K562 (cell line): ENCODE data around the gene NPM3. TPM values are rescaled to one million over a fixed set of nuclear protein-coding genes. Genes with fewer than 3 reads are reported as not detected.

ENCODE experiments used
- DPF2 ChIP-seq: fragments of 450-650 bp; IDR thresholded peaks from 2 replicates; pipeline ENCODE4 v1.6.1; 2016
- GATA2 ChIP-seq: sonication (generic); formaldehyde crosslinking; IDR thresholded peaks from 2 replicates; pipeline ENCODE4 v1.4.0; 2020; ENCODE audit warnings: mild to moderate bottlenecking, missing genetic modification reagents
- JUND ChIP-seq, 2 experiments: IDR thresholded peaks; 2 replicates in 1 of 2; 3 replicates in 1 of 2; pipeline ENCODE4 v1.6.1; 2011; ENCODE audit warnings: borderline replicate concordance in 2 of 2, low read depth in 2 of 2, low read length in 2 of 2, improper control_type of control experiment in 1 of 2, missing biosample characterization in 1 of 2, missing genetic modification characterization in 1 of 2, missing genetic modification reagents in 1 of 2
- L3MBTL2 ChIP-seq: fragments of 450-650 bp; IDR thresholded peaks from 2 replicates; pipeline ENCODE4 v1.6.1; 2016; ENCODE audit warnings: mild to moderate bottlenecking, moderate library complexity
- MAFG ChIP-seq: fragments of 450-650 bp; conservative IDR thresholded peaks from 2 replicates; pipeline ENCODE4 v1.6.1; 2016; ENCODE audit warnings: missing genetic modification characterization, missing compliant biosample characterization
- MCM2 ChIP-seq: fragments of 450-650 bp; IDR thresholded peaks from 2 replicates; pipeline ENCODE4 v1.6.1; 2017; ENCODE audit warnings: low read depth, mild to moderate bottlenecking
- MTA2 ChIP-seq: fragments of 450-650 bp; IDR thresholded peaks from 2 replicates; pipeline ENCODE4 v1.6.1; 2016; ENCODE audit warnings: low read depth
- NR4A1 ChIP-seq, 2 experiments: fragments of 250-450 bp in 1 of 2; fragments of 450-650 bp in 1 of 2; sonication (Bioruptor Pico) in 1 of 2; IDR thresholded peaks; 2 replicates each; pipeline versions ENCODE4 v1.4.0 to v1.6.1; 2016 to 2020; ENCODE audit warnings: mild to moderate bottlenecking in 2 of 2, missing compliant biosample characterization in 1 of 2, missing genetic modification characterization in 1 of 2, moderate library complexity in 1 of 2
- NRF1 ChIP-seq, 2 experiments: fragments of 450-650 bp; IDR thresholded peaks in 1 of 2; conservative IDR thresholded peaks in 1 of 2; 2 replicates each; pipeline ENCODE4 v1.6.1; 2014; ENCODE audit warnings: mild to moderate bottlenecking in 2 of 2
- RAD21 ChIP-seq, 2 experiments: fragments of 250-450 bp in 1 of 2; fragments of 450-650 bp in 1 of 2; sonication (Bioruptor Pico) in 1 of 2; formaldehyde crosslinking in 1 of 2; IDR thresholded peaks in 1 of 2; conservative IDR thresholded peaks in 1 of 2; 2 replicates each; pipeline versions ENCODE4 v1.4.0 to v1.8.0; 2020 to 2022; ENCODE audit warnings: mild to moderate bottlenecking in 2 of 2, moderate library complexity in 1 of 2
- RBM15 ChIP-seq: fragments of 200-400 bp; formaldehyde crosslinking; IDR thresholded peaks from 2 replicates; pipeline ENCODE4 v1.6.1; 2018; ENCODE audit warnings: mild to moderate bottlenecking, low read length, moderate library complexity; ENCODE audit not compliant: insufficient read depth
- STAT5B ChIP-seq: fragments of 250-450 bp; sonication (Bioruptor Pico); IDR thresholded peaks from 2 replicates; pipeline ENCODE4 v1.8.0; 2021; ENCODE audit warnings: mild to moderate bottlenecking, inconsistent platforms
- polyA plus RNA-seq, 8 experiments: library from polyadenylated mRNA; depleted of rRNA in 4 of 8; stranded (reverse) in 5 of 8; unstranded in 3 of 8; fragments of >200 nt; fragmentation: Nextera tagmentation in 2 of 8; fragmentation: Illumina TruSeq in 1 of 8; extraction: Ambion mirVana in 2 of 8; extraction: Trizol in 1 of 8; gene quantifications; 2 replicates each; pipeline versions ENCODE4 v1.2.1 to v1.2.3, GENCODE V29; 2011 to 2014; ENCODE audit warnings: inconsistent platforms in 1 of 8, missing spikeins in 1 of 8
- total RNA-seq, 7 experiments: library from RNA; depleted of rRNA in 6 of 7; stranded (reverse); fragments of >200 nt in 6 of 7; fragmentation: Illumina TruSeq in 2 of 7; extraction: Trizol in 2 of 7; gene quantifications; 2 replicates each; pipeline versions ENCODE4 v1.2.1 to v1.2.3, GENCODE V29; 2011 to 2021; ENCODE audit warnings: low replicate concordance in 1 of 7
- TF ChIP-seq, protein P1 (sequence below): fragments of 450-650 bp; IDR thresholded peaks from 2 replicates; pipeline ENCODE4 v1.6.1; 2018; ENCODE audit not compliant: partially characterized antibody
- TF ChIP-seq, protein P2 (sequence below): sonication (generic); formaldehyde crosslinking; IDR thresholded peaks from 2 replicates; pipeline ENCODE4 v1.8.0; 2022; ENCODE audit warnings: mild to moderate bottlenecking, missing genetic modification reagents
- TF ChIP-seq, protein P3 (sequence below), 2 experiments: fragments of 450-650 bp; conservative IDR thresholded peaks; 2 replicates each; pipeline ENCODE4 v1.6.1; 2017; ENCODE audit warnings: mild to moderate bottlenecking in 2 of 2, moderate library complexity in 2 of 2

NPM3 gene
- total and polyA plus RNA-seq, 9 of the 15 experiments (the other 6 are each of a cell fraction or from before 2014, with no cell fraction given): 15.2 to 239 (median 114) TPM

DNA sequence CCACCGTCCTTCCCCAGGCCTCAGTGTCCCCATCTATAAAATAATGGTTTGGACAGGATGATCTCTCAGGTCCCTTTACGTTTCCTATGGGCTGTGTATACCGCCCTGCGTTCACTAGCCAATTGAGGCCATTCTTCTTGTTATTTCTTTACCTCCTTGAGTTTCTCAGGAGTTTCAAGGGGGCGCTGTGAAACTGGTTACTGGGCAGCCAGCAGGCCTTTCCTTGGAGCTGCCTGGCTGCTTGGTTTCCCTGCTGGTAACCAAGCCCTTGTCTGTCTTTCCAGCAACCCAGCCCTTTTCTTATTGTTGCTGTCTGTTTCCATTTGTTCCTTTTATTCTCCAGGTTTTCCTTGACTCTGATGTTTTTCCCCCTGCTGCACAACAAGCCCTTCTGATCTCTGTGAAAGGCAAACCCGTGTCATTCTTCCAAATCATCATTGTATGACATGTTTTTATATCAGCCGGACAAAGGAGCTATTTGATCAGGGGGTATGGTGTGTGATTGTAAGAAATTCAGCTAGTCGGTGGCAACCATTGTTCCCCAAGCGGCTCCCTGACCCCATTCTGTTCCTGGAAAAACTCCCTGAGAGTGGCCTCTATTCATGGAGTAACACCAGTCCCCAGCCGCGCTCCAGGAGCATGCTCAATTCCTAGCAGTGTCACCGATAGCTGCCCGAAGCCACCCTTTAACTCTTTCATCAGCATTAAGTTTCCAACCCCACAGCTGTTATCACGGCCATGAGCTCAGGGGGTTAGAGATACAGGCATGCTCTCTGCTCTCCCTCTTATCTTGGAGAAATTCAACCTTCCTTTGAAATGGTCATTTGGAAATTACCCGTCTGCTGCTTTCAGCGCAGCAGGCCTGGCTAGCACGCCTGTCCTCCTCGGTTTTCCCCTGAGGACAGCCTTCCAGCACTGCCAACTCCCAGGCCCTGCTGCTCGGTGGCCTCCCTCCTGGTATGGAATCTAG, 33.9 kb downstream of the NPM3 start (continued):
- TF ChIP-seq, protein P1, sequence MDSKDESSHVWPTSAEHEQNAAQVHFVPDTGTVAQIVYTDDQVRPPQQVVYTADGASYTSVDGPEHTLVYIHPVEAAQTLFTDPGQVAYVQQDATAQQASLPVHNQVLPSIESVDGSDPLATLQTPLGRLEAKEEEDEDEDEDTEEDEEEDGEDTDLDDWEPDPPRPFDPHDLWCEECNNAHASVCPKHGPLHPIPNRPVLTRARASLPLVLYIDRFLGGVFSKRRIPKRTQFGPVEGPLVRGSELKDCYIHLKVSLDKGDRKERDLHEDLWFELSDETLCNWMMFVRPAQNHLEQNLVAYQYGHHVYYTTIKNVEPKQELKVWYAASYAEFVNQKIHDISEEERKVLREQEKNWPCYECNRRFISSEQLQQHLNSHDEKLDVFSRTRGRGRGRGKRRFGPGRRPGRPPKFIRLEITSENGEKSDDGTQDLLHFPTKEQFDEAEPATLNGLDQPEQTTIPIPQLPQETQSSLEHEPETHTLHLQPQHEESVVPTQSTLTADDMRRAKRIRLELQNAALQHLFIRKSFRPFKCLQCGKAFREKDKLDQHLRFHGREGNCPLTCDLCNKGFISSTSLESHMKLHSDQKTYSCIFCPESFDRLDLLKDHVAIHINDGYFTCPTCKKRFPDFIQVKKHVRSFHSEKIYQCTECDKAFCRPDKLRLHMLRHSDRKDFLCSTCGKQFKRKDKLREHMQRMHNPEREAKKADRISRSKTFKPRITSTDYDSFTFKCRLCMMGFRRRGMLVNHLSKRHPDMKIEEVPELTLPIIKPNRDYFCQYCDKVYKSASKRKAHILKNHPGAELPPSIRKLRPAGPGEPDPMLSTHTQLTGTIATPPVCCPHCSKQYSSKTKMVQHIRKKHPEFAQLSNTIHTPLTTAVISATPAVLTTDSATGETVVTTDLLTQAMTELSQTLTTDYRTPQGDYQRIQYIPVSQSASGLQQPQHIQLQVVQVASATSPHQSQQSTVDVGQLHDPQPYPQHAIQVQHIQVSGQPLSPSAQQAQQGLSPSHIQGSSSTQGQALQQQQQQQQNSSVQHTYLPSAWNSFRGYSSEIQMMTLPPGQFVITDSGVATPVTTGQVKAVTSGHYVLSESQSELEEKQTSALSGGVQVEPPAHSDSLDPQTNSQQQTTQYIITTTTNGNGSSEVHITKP: peak; percentile 56
- peak in 1 of 2 experiments; percentile 26; a peak in 2 of 4 replicates for TF ChIP-seq RAD21 (CRISPR knock-in tag; conservative IDR thresholded peaks at IDR 0.05 in 1 of 2, IDR thresholded peaks at IDR 0.05 in 1 of 2)
- TF ChIP-seq NRF1 (conservative IDR thresholded peaks at IDR 0.05 in 1 of 2, IDR thresholded peaks at IDR 0.05 in 1 of 2): peak; percentile 75 to 80
- TF ChIP-seq GATA2: peak; percentile 51; the same call in 1 of the 2 replicates
- no peak for TF ChIP-seq JUND (IDR thresholded peaks at IDR 0.05; ENCODE audit: borderline replicate concordance, low read depth, low read length)
- peak; percentile 37; the same call in 1 of the 3 replicates for TF ChIP-seq JUND (tag; IDR thresholded peaks at IDR 0.05; ENCODE audit: borderline replicate concordance, low read depth, low read length)
- TF ChIP-seq, protein P2, sequence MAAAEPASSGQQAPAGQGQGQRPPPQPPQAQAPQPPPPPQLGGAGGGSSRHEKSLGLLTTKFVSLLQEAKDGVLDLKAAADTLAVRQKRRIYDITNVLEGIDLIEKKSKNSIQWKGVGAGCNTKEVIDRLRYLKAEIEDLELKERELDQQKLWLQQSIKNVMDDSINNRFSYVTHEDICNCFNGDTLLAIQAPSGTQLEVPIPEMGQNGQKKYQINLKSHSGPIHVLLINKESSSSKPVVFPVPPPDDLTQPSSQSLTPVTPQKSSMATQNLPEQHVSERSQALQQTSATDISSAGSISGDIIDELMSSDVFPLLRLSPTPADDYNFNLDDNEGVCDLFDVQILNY (CRISPR knock-in tag): no peak
- no peak for TF ChIP-seq NR4A1 (CRISPR knock-in tag; IDR thresholded peaks at IDR 0.05)
- peak; percentile 80 for TF ChIP-seq NR4A1 (tag; IDR thresholded peaks at IDR 0.05)
- peak; percentile 82 for TF ChIP-seq L3MBTL2
- TF ChIP-seq, protein P3, sequence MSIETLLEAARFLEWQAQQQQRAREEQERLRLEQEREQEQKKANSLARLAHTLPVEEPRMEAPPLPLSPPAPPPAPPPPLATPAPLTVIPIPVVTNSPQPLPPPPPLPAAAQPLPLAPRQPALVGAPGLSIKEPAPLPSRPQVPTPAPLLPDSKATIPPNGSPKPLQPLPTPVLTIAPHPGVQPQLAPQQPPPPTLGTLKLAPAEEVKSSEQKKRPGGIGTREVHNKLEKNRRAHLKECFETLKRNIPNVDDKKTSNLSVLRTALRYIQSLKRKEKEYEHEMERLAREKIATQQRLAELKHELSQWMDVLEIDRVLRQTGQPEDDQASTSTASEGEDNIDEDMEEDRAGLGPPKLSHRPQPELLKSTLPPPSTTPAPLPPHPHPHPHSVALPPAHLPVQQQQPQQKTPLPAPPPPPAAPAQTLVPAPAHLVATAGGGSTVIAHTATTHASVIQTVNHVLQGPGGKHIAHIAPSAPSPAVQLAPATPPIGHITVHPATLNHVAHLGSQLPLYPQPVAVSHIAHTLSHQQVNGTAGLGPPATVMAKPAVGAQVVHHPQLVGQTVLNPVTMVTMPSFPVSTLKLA (conservative IDR thresholded peaks at IDR 0.05): peak; percentile 10 to 68; a peak in 3 of 4 replicates
- TF ChIP-seq MAFG: no peak
- TF ChIP-seq RBM15: no peak
- no peak for TF ChIP-seq MCM2
- TF ChIP-seq STAT5B (CRISPR knock-in tag): no peak
- peak; percentile 67; the same call in 1 of the 2 replicates for TF ChIP-seq DPF2
- 0 out of 2 replicates have a peak, but pooled peaks have one; percentile 12 for TF ChIP-seq MTA2
